SU-DHL-6 (cell line): ENCODE data around the gene PACS2.

Experiments used
- H2AFZ ChIP-seq: fragments of 200-600 bp; sonication (generic); 2 replicates; pipeline ENCODE4 v1.6.1; 2014; ENCODE audit warnings: low read depth, mild to moderate bottlenecking, moderate library complexity, mixed read lengths, antibody characterized with exemption, low read length; ENCODE audit not compliant: severe bottlenecking
- H3F3A ChIP-seq: fragments of 200-600 bp; shearing (Covaris generic); 2 replicates; pipeline ENCODE4 v1.6.0; 2016; ENCODE audit warnings: antibody characterized with exemption, mild to moderate bottlenecking; ENCODE audit not compliant: insufficient read depth
- H3K27ac ChIP-seq: fragments of 200-600 bp; sonication (generic); 2 replicates; pipeline ENCODE4 v1.5.1; 2016; ENCODE audit warnings: low read depth, mild to moderate bottlenecking, low read length, moderate library complexity, mixed read lengths
- H3K27me3 ChIP-seq: fragments of 200-600 bp; sonication (generic), shearing (Covaris generic); 2 replicates; pipeline ENCODE4 v1.6.0; 2014; ENCODE audit warnings: mild to moderate bottlenecking, low read length
- H3K36me3 ChIP-seq: fragments of 200-600 bp; sonication (generic); 2 replicates; pipeline ENCODE4 v1.6.1; 2014; ENCODE audit warnings: mild to moderate bottlenecking, low read length, mixed read lengths
- H3K4me2 ChIP-seq: fragments of 300-600, 200-600 bp; shearing (Covaris generic), sonication (generic); 2 replicates; pipeline ENCODE4 v1.6.0; 2014; ENCODE audit warnings: low read length, low read depth, mild to moderate bottlenecking; ENCODE audit not compliant: poor library complexity, severe bottlenecking
- H3K4me3 ChIP-seq: fragments of 200-600 bp; sonication (generic); 2 replicates; pipeline ENCODE4 v1.5.1; 2014; ENCODE audit warnings: antibody characterized with exemption, low read length, mild to moderate bottlenecking, mixed read lengths; ENCODE audit not compliant: insufficient read depth, poor library complexity, severe bottlenecking
- H3K79me2 ChIP-seq: fragments of 200-600 bp; sonication (generic); 2 replicates; pipeline ENCODE4 v1.6.1; 2014; ENCODE audit warnings: mild to moderate bottlenecking, low read length, moderate library complexity; ENCODE audit not compliant: insufficient read depth
- H3K9ac ChIP-seq: fragments of 200-600 bp; sonication (generic); 2 replicates; pipeline ENCODE4 v1.7.0; 2014; ENCODE audit warnings: mild to moderate bottlenecking, low read length
- H3K9me2 ChIP-seq: fragments of 200-600 bp; sonication (generic); replicated peaks from 2 replicates; pipeline ENCODE4 v1.6.1; 2014; ENCODE audit warnings: low read length; ENCODE audit not compliant: insufficient read depth
- H3K9me3 ChIP-seq: fragments of 200-600 bp; sonication (generic); 2 replicates; pipeline ENCODE4 v1.6.1; 2014; ENCODE audit warnings: low read length, mixed read lengths; ENCODE audit not compliant: insufficient read depth
- H4K20me1 ChIP-seq: fragments of 200-600 bp; sonication (generic); 2 replicates; pipeline ENCODE4 v1.6.1; 2014; ENCODE audit warnings: low read depth, mild to moderate bottlenecking, antibody characterized with exemption, low read length, moderate library complexity, mixed read lengths
- CTCF ChIP-seq: fragments of 200-600 bp; sonication (generic); IDR thresholded peaks from one replicate; pipeline ENCODE4 v1.5.1; 2017; ENCODE audit warnings: antibody characterized with exemption, mild to moderate bottlenecking, low read length, moderate library complexity; ENCODE audit not compliant: insufficient read depth, poor library complexity, severe bottlenecking
- EZH2phosphoT487 ChIP-seq: fragments of 200-600 bp; sonication (generic), shearing (Covaris generic); conservative IDR thresholded peaks from 2 replicates; pipeline ENCODE4 v1.6.1; 2018; ENCODE audit warnings: mild to moderate bottlenecking, antibody characterized with exemption, low read length, moderate library complexity, mixed read lengths

Gene PACS2

DNA sequence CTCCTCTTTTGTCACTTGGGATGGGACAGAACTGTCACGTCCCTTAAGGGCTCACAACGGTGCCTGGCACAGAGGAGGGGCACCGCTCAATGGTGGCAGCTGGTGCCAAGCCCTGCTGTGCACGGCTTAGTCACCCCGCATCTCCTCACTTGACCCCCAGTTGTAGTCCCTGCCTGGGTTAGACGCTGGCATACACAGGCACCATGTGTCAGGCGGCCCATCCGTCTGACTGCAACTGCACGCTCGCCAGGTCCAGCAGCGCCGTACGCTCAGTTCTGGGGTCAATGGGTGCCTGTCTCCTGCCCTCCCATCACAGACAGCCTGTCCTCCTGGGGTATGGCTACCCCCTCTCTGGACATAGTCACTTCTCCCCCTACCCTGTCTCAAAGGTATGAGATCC is 1.6 kb upstream of the PACS2 start:
- Histone ChIP-seq H3F3A (peaks cover 8% of the 10 kb centered on the region; the same call in 1 of the 2 replicates), H3K79me2 (no peaks in the 10 kb centered on the region; the same call in 1 of the 2 replicates), H3K9me3 (no peaks in the 10 kb centered on the region), H2AFZ (no peak overlapping the region), H3K27ac (no peak overlapping the region), H3K4me2 (no peak overlapping the region), H3K9ac (no peak overlapping the region), H3K9me2 (no peaks in the 10 kb centered on the region), H3K27me3 (no peaks in the 10 kb centered on the region), H3K4me3 (no peak overlapping the region), H4K20me1 (no peaks in the 10 kb centered on the region), H3K36me3 (no peaks in the 10 kb centered on the region)
- TF ChIP-seq EZH2phosphoT487 (no peak), CTCF (no peak)

GRCh38 chr14:105313381-105314286 is 914 bp upstream of the PACS2 start:
- H3K27ac ChIP-seq: no peak overlapping the region
- peak overlapping the region; percentile 49 for H3K9ac ChIP-seq

DNA sequence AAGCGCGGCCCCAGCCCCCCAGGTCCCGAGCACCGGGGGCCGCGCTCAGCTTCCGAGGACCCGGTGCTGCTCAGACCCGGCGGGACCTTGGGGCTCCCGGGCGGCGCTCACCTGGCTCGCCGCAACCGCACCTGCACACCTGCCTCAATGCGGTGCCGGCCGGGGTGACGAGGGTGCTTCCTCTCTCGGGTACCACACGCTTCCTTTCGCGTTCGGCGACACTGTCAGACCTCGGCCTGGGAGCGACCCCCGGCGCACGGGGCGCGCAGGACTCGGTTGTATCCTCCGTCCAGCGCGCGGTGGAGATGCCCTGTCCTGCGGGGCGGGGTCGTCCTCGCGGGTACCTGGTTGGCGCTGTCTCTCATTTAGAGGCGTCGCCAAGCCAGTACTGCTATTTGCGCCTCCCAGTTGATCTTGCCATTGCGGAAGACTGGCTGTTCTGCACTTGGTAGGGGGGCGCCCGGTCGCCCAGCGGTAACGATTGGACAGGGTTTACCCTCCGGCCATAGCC is 718 bp downstream of the PACS2 start:
- H3K9ac ChIP-seq: peak overlapping the region; percentile 49
- no peak for TF ChIP-seq EZH2phosphoT487
- no peak for TF ChIP-seq CTCF
- H3K4me3 ChIP-seq: peak overlapping the region; percentile 59
- no peak overlapping the region for H2AFZ ChIP-seq
- peak overlapping the region; percentile 62 for H3K4me2 ChIP-seq
- H3K79me2 ChIP-seq: no peaks in the 10 kb centered on the region; the same call in 1 of the 2 replicates
- H3K27ac ChIP-seq: no peak overlapping the region
- no peaks in the 10 kb centered on the region for H3K9me2 ChIP-seq
- no peaks in the 10 kb centered on the region for H3K9me3 ChIP-seq
- H3K36me3 ChIP-seq: no peaks in the 10 kb centered on the region
- H4K20me1 ChIP-seq: no peaks in the 10 kb centered on the region
- peaks cover 8% of the 10 kb centered on the region; the same call in 1 of the 2 replicates for H3F3A ChIP-seq
- no peaks in the 10 kb centered on the region for H3K27me3 ChIP-seq

More at GRCh38 chr14:105313381-105314286, 914 bp upstream of the PACS2 start:
- peak overlapping the region; percentile 52 for H3K4me3 ChIP-seq
- H3K4me2 ChIP-seq: peak overlapping the region; percentile 49
- no peaks in the 10 kb centered on the region for H4K20me1 ChIP-seq
- peak overlapping the region; percentile 78 for H2AFZ ChIP-seq
- no peaks in the 10 kb centered on the region; the same call in 1 of the 2 replicates for H3K79me2 ChIP-seq
- H3K9me3 ChIP-seq: no peaks in the 10 kb centered on the region
- H3K9me2 ChIP-seq: no peaks in the 10 kb centered on the region
- TF ChIP-seq CTCF: no peak
- TF ChIP-seq EZH2phosphoT487: no peak
- H3K27me3 ChIP-seq: no peaks in the 10 kb centered on the region
- H3K36me3 ChIP-seq: no peaks in the 10 kb centered on the region
- H3F3A ChIP-seq: peaks cover 8% of the 10 kb centered on the region; the same call in 1 of the 2 replicates
